IPS-18a (cell line): ENCODE measurements around the gene ERCC8.

Experiments
- H3K27ac ChIP-seq: one replicate; pipeline ENCODE4 v1.5.1; 2013; ENCODE audit warnings: low read length
- H3K27me3 ChIP-seq: one replicate; pipeline ENCODE4 v1.6.1; 2013; ENCODE audit warnings: mild to moderate bottlenecking, low read length; ENCODE audit not compliant: control insufficient read depth, insufficient read depth
- H3K36me3 ChIP-seq: one replicate; pipeline ENCODE4 v1.6.1; 2013; ENCODE audit warnings: low read depth, low read length; ENCODE audit not compliant: control insufficient read depth
- H3K4me1 ChIP-seq: one replicate; pipeline ENCODE4 v1.6.1; 2013; ENCODE audit warnings: low read depth, low read length; ENCODE audit not compliant: control insufficient read depth
- H3K4me3 ChIP-seq: one replicate; pipeline ENCODE4 v1.5.1; 2013; ENCODE audit warnings: low read length
- H3K9ac ChIP-seq: one replicate; pipeline ENCODE4 v1.6.1; 2013; ENCODE audit warnings: mild to moderate bottlenecking, low read length, moderate library complexity
- H3K9me3 ChIP-seq: one replicate; pipeline ENCODE4 v1.6.1; 2013; ENCODE audit warnings: low read depth, low read length; ENCODE audit not compliant: control insufficient read depth

Gene ERCC8

GRCh38 chr5:60833520-60833919 lies 111.3 kb downstream of the ERCC8 start:
- Histone ChIP-seq H3K4me1 (peaks cover 9% of the 10 kb centered on the region), H3K27me3 (no peaks in the 10 kb centered on the region)

GRCh38 chr5:60830581-60831127 lies 114.2 kb downstream of the ERCC8 start:
- Histone ChIP-seq H3K27me3 (no peaks in the 10 kb centered on the region), H3K9me3 (no peaks in the 10 kb centered on the region), H3K36me3 (no peaks in the 10 kb centered on the region), H3K27ac (no peak overlapping the region), H3K4me3 (no peak overlapping the region), H3K4me1 (peaks cover 3% of the 10 kb centered on the region), H3K9ac (no peak overlapping the region)

More at GRCh38 chr5:60833520-60833919, 111.3 kb downstream of the ERCC8 start:
- no peak overlapping the region for H3K27ac ChIP-seq
- no peaks in the 10 kb centered on the region for H3K9me3 ChIP-seq
- H3K4me3 ChIP-seq = no peak overlapping the region
- no peaks in the 10 kb centered on the region for H3K36me3 ChIP-seq
- no peak overlapping the region for H3K9ac ChIP-seq

GRCh38 chr5:60829490-60830266 lies 115.2 kb downstream of the ERCC8 start:
- H3K9ac ChIP-seq = no peak overlapping the region
- H3K4me1 ChIP-seq = peaks cover 3% of the 10 kb centered on the region
- no peak overlapping the region for H3K4me3 ChIP-seq
- no peaks in the 10 kb centered on the region for H3K36me3 ChIP-seq
- no peaks in the 10 kb centered on the region for H3K27me3 ChIP-seq
- H3K27ac ChIP-seq = no peak overlapping the region
- no peaks in the 10 kb centered on the region for H3K9me3 ChIP-seq

GRCh38 chr5:60827201-60827600 lies 117.7 kb downstream of the ERCC8 start:
- Histone ChIP-seq H3K36me3 (no peaks in the 10 kb centered on the region), H3K4me3 (no peak overlapping the region)

GRCh38 chr5:60826653-60827052 lies 118.2 kb downstream of the ERCC8 start:
- Histone ChIP-seq H3K4me1 (peaks cover 3% of the 10 kb centered on the region), H3K27ac (no peak overlapping the region), H3K4me3 (no peak overlapping the region), H3K9ac (no peak overlapping the region), H3K36me3 (no peaks in the 10 kb centered on the region), H3K9me3 (no peaks in the 10 kb centered on the region), H3K27me3 (no peaks in the 10 kb centered on the region)

More at GRCh38 chr5:60827201-60827600, 117.7 kb downstream of the ERCC8 start:
- Histone ChIP-seq H3K9me3 (no peaks in the 10 kb centered on the region), H3K27ac (no peak overlapping the region), H3K27me3 (no peaks in the 10 kb centered on the region), H3K9ac (no peak overlapping the region), H3K4me1 (peaks cover 3% of the 10 kb centered on the region)
